H7 (cell line): Measurements from ENCODE around the gene HES7. TPM values are rescaled to one million over a fixed set of nuclear protein-coding genes. Genes with fewer than 3 reads are reported as not detected.

ENCODE experiments used
- DNase-seq: peaks from one replicate; pipeline ENCODE4 v3.0.0; 2012
- H3K27me3 ChIP-seq: 2 replicates; pipeline ENCODE4 v1.6.0; 2011; ENCODE audit warnings: mild to moderate bottlenecking, low read length; ENCODE audit not compliant: control insufficient read depth, insufficient read depth
- H3K36me3 ChIP-seq: replicated peaks from 2 replicates; pipeline ENCODE4 v1.5.1; 2011; ENCODE audit warnings: low read length; ENCODE audit not compliant: control insufficient read depth, insufficient read depth
- H3K4me3 ChIP-seq: 2 replicates; pipeline ENCODE4 v1.5.1; 2011; ENCODE audit warnings: low read depth, mild to moderate bottlenecking, control low read depth, low read length, moderate library complexity; ENCODE audit not compliant: insufficient read depth
- total RNA-seq: library from RNA; depleted of rRNA; stranded (reverse); fragments of >200 nt; shearing (Covaris generic); gene quantifications from 2 replicates; pipeline ENCODE4 v1.2.3, GENCODE V29; 2014

The HES7 gene
- total RNA-seq, 1 experiment from 2014 or later, result 1.3 TPM

GRCh38 chr17:8141741-8142140 is 17.8 kb upstream of the HES7 start:
- no peak overlapping the region for H3K4me3 ChIP-seq
- peaks cover 5% of the 10 kb centered on the region for H3K27me3 ChIP-seq
- H3K36me3 ChIP-seq, result peaks cover 20% of the 10 kb centered on the region
- no peak for DNase-seq

GRCh38 chr17:8141045-8141444 is 17.1 kb upstream of the HES7 start:
- no peak for DNase-seq
- Histone ChIP-seq H3K27me3 (peaks cover 5% of the 10 kb centered on the region), H3K36me3 (peaks cover 15% of the 10 kb centered on the region), H3K4me3 (no peak overlapping the region)

- peaks cover 12% of the 10 kb centered on the region for H3K36me3 ChIP-seq
- H3K4me3 ChIP-seq, result no peak overlapping the region
- peaks cover 5% of the 10 kb centered on the region for H3K27me3 ChIP-seq
- no peak for DNase-seq
These were observed 16.4 kb upstream of the HES7 start for GRCh38 chr17:8140065-8141029.

GRCh38 chr17:8138672-8139371 is 14.9 kb upstream of the HES7 start:
- DNase-seq, result peak; percentile 96

GRCh38 chr17:8138374-8138671 is 14.4 kb upstream of the HES7 start:
- H3K4me3 ChIP-seq, result peak overlapping the region; percentile 57

More at GRCh38 chr17:8138672-8139371, 14.9 kb upstream of the HES7 start:
- Histone ChIP-seq H3K4me3 (peak overlapping the region; percentile 57), H3K27me3 (peaks cover 5% of the 10 kb centered on the region), H3K36me3 (peaks cover 10% of the 10 kb centered on the region)

GRCh38 chr17:8137645-8138373 is 13.9 kb upstream of the HES7 start:
- peaks cover 5% of the 10 kb centered on the region for H3K27me3 ChIP-seq
- H3K36me3 ChIP-seq, result peaks cover 8% of the 10 kb centered on the region
- peak overlapping the region; percentile 57 for H3K4me3 ChIP-seq
- peak; percentile 45 for DNase-seq

More at GRCh38 chr17:8138374-8138671, 14.4 kb upstream of the HES7 start:
- peaks cover 5% of the 10 kb centered on the region for H3K27me3 ChIP-seq
- no peak for DNase-seq
- peaks cover 9% of the 10 kb centered on the region for H3K36me3 ChIP-seq

GRCh38 chr17:8133941-8134340 is 10.0 kb upstream of the HES7 start:
- peaks cover 5% of the 10 kb centered on the region for H3K27me3 ChIP-seq
- no peak for DNase-seq
- no peaks in the 10 kb centered on the region for H3K36me3 ChIP-seq
- no peak overlapping the region for H3K4me3 ChIP-seq

- Histone ChIP-seq H3K36me3 (no peaks in the 10 kb centered on the region), H3K27me3 (peaks cover 8% of the 10 kb centered on the region), H3K4me3 (no peak overlapping the region)
- DNase-seq, result peak; percentile 84
These were observed 9.5 kb upstream of the HES7 start for GRCh38 chr17:8133399-8133798.

- DNase-seq, result no peak
- H3K4me3 ChIP-seq, result no peak overlapping the region
- H3K27me3 ChIP-seq, result peaks cover 13% of the 10 kb centered on the region
- no peaks in the 10 kb centered on the region for H3K36me3 ChIP-seq
These were observed 8.0 kb upstream of the HES7 start for GRCh38 chr17:8131844-8132441.

GRCh38 chr17:8128125-8128784 is 4.3 kb upstream of the HES7 start:
- Histone ChIP-seq H3K36me3 (no peaks in the 10 kb centered on the region), H3K4me3 (no peak overlapping the region), H3K27me3 (peaks cover 41% of the 10 kb centered on the region)
- no peak for DNase-seq

- Histone ChIP-seq H3K36me3 (no peaks in the 10 kb centered on the region), H3K27me3 (peaks cover 57% of the 10 kb centered on the region), H3K4me3 (peak overlapping the region; percentile 74)
- DNase-seq, result peak; percentile 92
These were observed 2.7 kb upstream of the HES7 start for GRCh38 chr17:8126491-8127066.

- H3K27me3 ChIP-seq, result peaks cover 60% of the 10 kb centered on the region
- peak overlapping the region; percentile 74 for H3K4me3 ChIP-seq
- peak; percentile 91 for DNase-seq
- H3K36me3 ChIP-seq, result no peaks in the 10 kb centered on the region
These were observed 2.1 kb upstream of the HES7 start for GRCh38 chr17:8125947-8126490.

- H3K27me3 ChIP-seq, result peaks cover 60% of the 10 kb centered on the region
- H3K36me3 ChIP-seq, result no peaks in the 10 kb centered on the region
- H3K4me3 ChIP-seq, result peak overlapping the region; percentile 74
- peak; percentile 90 for DNase-seq
These were observed 1.4 kb upstream of the HES7 start for GRCh38 chr17:8125154-8125946.
